Pancreas (tissue), 10 donors: ENCODE data around the gene KCNF1. TPM values are rescaled to one million over a fixed set of nuclear protein-coding genes. Genes with fewer than 3 reads are reported as not detected.

Source experiments
- ATAC-seq, 4 donors: fragments of 200-7000 bp; cut with Tn5 transposase; one replicate each; pipeline versions ENCODE4 v1.8.0 to v1.9.1; 2020; ENCODE audit warnings: mild to moderate bottlenecking in 4 of 4, moderate library complexity in 4 of 4
- DNase-seq, 6 donors: peaks; one replicate each; pipeline ENCODE4 v3.0.0-alpha.2; 2020
- FAIRE-seq: peaks from 2 replicates; lab custom pipeline; 2012; peaks lifted over from hg19 to GRCh38; lab: Jason Lieb, UNC
- H3K27ac ChIP-seq, 4 donors: fragments of 200-600 bp; sonication (generic); 1 replicate in 3 of 4; 2 replicates in 1 of 4; pipeline versions ENCODE4 v1.5.0 to v1.8.0; 2020
- H3K27me3 ChIP-seq, 4 donors: fragments of 200-600 bp; one replicate each; pipeline ENCODE4 v1.8.0; 2021
- H3K36me3 ChIP-seq, 3 donors: fragments of 200-600 bp; sonication (generic) in 1 of 3; one replicate each; pipeline versions ENCODE4 v1.5.0 to v1.8.0; 2020 to 2021
- H3K4me1 ChIP-seq, 3 donors: fragments of 200-600 bp; one replicate each; pipeline ENCODE4 v1.8.0; 2021
- H3K4me3 ChIP-seq, 4 donors: fragments of 200-600 bp; sonication (generic) in 2 of 4; one replicate each; pipeline versions ENCODE4 v1.5.0 to v1.8.0; 2020 to 2021
- H3K9me3 ChIP-seq, 4 donors: fragments of 200-600 bp; one replicate each; pipeline ENCODE4 v1.8.0; 2021
- WGBS, 2 donors: extraction: QIAGEN DNeasy Blood & Tissue Kit; methylation state at CpG; one replicate each; pipeline ENCODE4 v1.1.7; 2013; 5-methylcytosine and 5-hydroxymethylcytosine counted together
- intact Hi-C, 3 donors: fragments of 100-400 bp; cut with DNase I; formaldehyde crosslinking; loops; one replicate each; pipeline versions ENCODE4 v1.11.1 to v1.14.2; 2022
- polyA plus RNA-seq, 2 donors: library from polyadenylated mRNA; stranded (reverse); fragments of 200-250 nt; gene quantifications; one replicate each; pipeline ENCODE4 v1.2.3, GENCODE V29; 2013
- total RNA-seq, 6 donors: library from RNA; stranded (reverse); fragmentation: NEBNext Ultra II Directional in 4 of 6; extraction: Animal tissue kit (Norgen Biotek cat#: 25700) in 4 of 6; gene quantifications; one replicate each; pipeline versions ENCODE4 v1.2.1 to v1.2.4, GENCODE V29; 2021 to 2023
- TF ChIP-seq, protein P1 (sequence below), 4 donors: fragments of 200-600 bp; sonication (generic) in 3 of 4; IDR thresholded peaks; one replicate each; pipeline versions ENCODE4 v1.5.0 to v1.8.0; 2021; ENCODE audit warnings: antibody characterized with exemption in 4 of 4
- donor health status: healthy with polysubstance abuse.
- donor health status: DM: no; HTN: no; CAD: no; lungs with moderate emphysema.
- donor health status: DM: no; HTN: no; CAD: no.
- donor health status: control.
- donor health status: control.
- donor health status: Bipolar disorder and iron deficiency.
- donor health status: DM: yes; HTN: yes; CAD: no.
- donor health status: DM: no; HTN: no; CAD: no.
- donor health status: DM: no; HTN: no; CAD: no.
- donor health status: DM: yes; HTN: yes; CAD: no.

The KCNF1 gene
- total and polyA plus RNA-seq, 8 donors = 0.08 to 15.8 (median 0.52) TPM

- DNase-seq = no peak
- no peak overlapping the region for H3K27ac ChIP-seq
- no peak for ATAC-seq
- no peaks in the 10 kb centered on the region for H3K9me3 ChIP-seq
- H3K36me3 ChIP-seq = no peaks in the 10 kb centered on the region
- FAIRE-seq = no peak
- TF ChIP-seq, protein P1, sequence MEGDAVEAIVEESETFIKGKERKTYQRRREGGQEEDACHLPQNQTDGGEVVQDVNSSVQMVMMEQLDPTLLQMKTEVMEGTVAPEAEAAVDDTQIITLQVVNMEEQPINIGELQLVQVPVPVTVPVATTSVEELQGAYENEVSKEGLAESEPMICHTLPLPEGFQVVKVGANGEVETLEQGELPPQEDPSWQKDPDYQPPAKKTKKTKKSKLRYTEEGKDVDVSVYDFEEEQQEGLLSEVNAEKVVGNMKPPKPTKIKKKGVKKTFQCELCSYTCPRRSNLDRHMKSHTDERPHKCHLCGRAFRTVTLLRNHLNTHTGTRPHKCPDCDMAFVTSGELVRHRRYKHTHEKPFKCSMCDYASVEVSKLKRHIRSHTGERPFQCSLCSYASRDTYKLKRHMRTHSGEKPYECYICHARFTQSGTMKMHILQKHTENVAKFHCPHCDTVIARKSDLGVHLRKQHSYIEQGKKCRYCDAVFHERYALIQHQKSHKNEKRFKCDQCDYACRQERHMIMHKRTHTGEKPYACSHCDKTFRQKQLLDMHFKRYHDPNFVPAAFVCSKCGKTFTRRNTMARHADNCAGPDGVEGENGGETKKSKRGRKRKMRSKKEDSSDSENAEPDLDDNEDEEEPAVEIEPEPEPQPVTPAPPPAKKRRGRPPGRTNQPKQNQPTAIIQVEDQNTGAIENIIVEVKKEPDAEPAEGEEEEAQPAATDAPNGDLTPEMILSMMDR (IDR thresholded peaks at IDR 0.05) = no peak
- 97 to 99% methylated on average over 1 of the region's 1 CpG for WGBS, 2 donors
- H3K4me1 ChIP-seq = no peaks in the 10 kb centered on the region
- H3K4me3 ChIP-seq = no peak overlapping the region
- no peaks in the 10 kb centered on the region for H3K27me3 ChIP-seq
- intact Hi-C loops = no loop called here
Observed at GRCh38 chr2:10871978-10872377, 39.8 kb upstream of the KCNF1 start.

- FAIRE-seq (no peak), DNase-seq (no peak), ATAC-seq (no peak)
- WGBS, 2 donors = 70 to 78% methylated on average over 3 of the region's 3 CpGs
- Histone ChIP-seq H3K36me3 (no peaks in the 10 kb centered on the region), H3K27ac (no peak overlapping the region), H3K4me3 (no peak overlapping the region), H3K27me3 (no peaks in the 10 kb centered on the region), H3K4me1 (no peaks in the 10 kb centered on the region), H3K9me3 (no peaks in the 10 kb centered on the region)
- TF ChIP-seq, protein P1 (IDR thresholded peaks at IDR 0.05) = no peak
- intact Hi-C loops = no loop called here
Observed at GRCh38 chr2:10873171-10873570, 38.6 kb upstream of the KCNF1 start.

- FAIRE-seq = no peak
- intact Hi-C loops = no loop called here
- no peak for ATAC-seq
- Histone ChIP-seq H3K4me1 (no peaks in the 10 kb centered on the region), H3K4me3 (no peak overlapping the region), H3K9me3 (no peaks in the 10 kb centered on the region), H3K27ac (no peak overlapping the region), H3K27me3 (no peaks in the 10 kb centered on the region), H3K36me3 (no peaks in the 10 kb centered on the region)
- TF ChIP-seq, protein P1 (IDR thresholded peaks at IDR 0.05) = no peak
- no peak for DNase-seq
- 52 to 58% methylated on average over 9 of the region's 9 CpGs for WGBS, 2 donors
Observed at GRCh38 chr2:10873790-10874437, 37.8 kb upstream of the KCNF1 start.

GRCh38 chr2:10875126-10875525 lies 36.6 kb upstream of the KCNF1 start:
- intact Hi-C loops = no loop called here
- H3K36me3 ChIP-seq = no peaks in the 10 kb centered on the region
- TF ChIP-seq, protein P1 (IDR thresholded peaks at IDR 0.05) = no peak
- ATAC-seq (no peak), DNase-seq (no peak), FAIRE-seq (no peak)
- H3K4me1 ChIP-seq = no peaks in the 10 kb centered on the region
- H3K4me3 ChIP-seq = no peak overlapping the region
- H3K27ac ChIP-seq = no peak overlapping the region
- H3K27me3 ChIP-seq = no peaks in the 10 kb centered on the region
- WGBS, 2 donors = 86 to 87% methylated on average over 3 of the region's 3 CpGs
- no peaks in the 10 kb centered on the region for H3K9me3 ChIP-seq

GRCh38 chr2:10876394-10876793 lies 35.3 kb upstream of the KCNF1 start:
- TF ChIP-seq, protein P1 (IDR thresholded peaks at IDR 0.05) = no peak
- no peaks in the 10 kb centered on the region for H3K4me1 ChIP-seq
- no peak overlapping the region for H3K4me3 ChIP-seq
- ATAC-seq (peak in 1 of 4 donors; percentile 26), DNase-seq (no peak), FAIRE-seq (no peak)
- no peaks in the 10 kb centered on the region for H3K27me3 ChIP-seq
- 75 to 84% methylated on average over 3 of the region's 3 CpGs for WGBS, 2 donors
- intact Hi-C loops = no loop called here
- no peaks in the 10 kb centered on the region for H3K36me3 ChIP-seq
- no peaks in the 10 kb centered on the region for H3K9me3 ChIP-seq
- no peak overlapping the region for H3K27ac ChIP-seq
